NCI-H1092 treated with DMSO at 0.1 percent for 48 hours (cell line): ENCODE measurements around the gene SPATA24.
"Not testable (repeated sequence)": the region's sequence is repeated elsewhere in the genome, so short reads cannot be mapped to it uniquely, and the experiment has no call there.

Experiments
- DNase-seq: peaks from one replicate; lab custom pipeline; 2025; lab: John Stamatoyannopoulos, UW

Gene SPATA24

DNA sequence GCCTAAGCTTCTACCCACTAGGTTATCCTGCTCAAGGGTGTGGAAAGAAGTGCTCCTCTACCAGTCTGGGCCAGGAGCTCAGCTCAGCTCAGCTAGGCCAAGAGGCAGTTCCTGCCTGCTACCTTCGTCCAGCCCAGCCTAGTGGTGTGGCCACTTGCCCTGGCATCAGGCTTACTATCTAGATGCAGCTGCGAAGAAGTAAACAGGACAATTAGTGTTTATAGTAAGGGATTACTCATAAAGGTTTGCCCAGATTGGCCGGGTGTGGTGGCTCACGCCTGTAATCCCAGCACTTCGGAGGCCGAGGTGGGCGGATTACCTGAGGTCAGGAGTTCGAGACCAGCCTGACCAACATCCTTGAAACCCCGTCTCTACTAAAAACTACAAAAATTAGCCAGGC is 12.8 kb upstream of the SPATA24 start:
- no peak for DNase-seq

DNA sequence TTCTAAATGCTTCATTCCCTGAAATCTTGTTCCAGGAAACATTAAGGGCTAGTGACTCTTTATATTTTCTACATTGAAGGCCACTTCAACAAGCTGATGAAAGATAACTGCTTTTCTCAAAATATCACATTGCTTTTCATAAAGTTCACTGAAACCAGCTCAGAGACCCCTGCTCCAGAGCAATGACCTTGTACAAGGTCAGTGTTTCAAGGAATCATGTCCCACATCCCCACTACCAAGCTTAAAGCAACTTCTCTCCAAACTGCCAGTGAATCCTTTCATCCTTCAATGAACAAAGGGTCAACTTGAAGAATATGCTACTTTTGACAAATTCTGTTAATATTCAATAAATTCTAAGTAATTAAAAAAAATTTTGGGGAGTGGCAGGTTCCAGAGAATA is 12.0 kb upstream of the SPATA24 start:
- DNase-seq: no peak

DNA sequence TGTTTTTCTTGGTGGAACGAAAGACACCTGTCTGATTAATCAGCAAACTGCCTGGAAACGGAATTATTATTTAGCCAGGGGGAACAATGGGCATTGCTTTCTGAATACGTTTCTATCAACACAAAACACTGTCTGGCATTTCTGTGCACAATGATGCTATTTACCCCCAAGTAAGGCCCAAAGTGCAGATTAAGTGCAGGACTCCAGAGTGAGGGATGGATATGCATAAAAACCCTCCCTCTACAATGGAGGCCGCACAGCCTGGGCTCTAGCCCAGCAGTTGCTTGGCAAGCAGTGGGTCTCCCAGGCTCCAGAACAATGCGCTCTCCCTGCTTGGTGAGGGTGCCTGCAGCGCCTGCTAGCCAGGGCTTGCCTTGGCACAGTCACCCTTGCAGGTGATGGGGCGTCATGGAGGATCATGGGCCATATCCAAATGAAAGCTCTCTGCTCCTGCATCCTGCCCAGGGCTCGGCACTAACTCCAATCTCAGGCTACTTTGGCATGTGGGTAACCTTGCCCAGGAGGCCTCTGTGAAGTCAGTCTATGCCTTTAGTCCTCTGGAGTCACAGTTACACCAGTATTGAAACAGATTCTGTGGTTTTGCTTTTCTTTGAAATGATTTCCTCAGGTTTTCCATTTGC is 11.5 kb upstream of the SPATA24 start:
- no peak for DNase-seq

DNA sequence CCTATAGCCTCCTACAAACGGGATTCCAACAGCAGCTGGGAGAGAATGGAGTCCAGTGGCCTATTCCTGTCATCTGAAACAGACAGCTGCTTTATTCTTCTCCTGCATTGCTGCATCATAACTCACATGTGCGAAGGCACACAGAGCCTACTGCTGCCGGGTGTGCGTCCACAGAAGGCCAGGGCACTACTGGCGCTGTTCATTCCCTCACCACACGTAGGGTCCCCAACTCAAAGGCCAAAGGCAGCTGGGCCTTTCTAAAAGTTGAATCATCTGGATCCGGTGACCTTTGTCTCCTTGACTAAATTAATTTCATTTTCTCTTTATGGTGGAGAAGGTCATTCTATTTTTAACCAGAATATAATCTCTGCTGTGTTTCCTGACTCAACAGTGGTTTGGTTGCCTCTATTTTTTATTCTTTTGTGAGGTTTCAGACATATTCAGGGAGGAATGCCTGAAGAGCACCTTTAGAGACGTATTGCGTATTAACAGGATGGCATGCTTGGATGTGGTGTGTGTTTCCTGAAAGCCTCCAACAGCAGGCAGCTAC is 10.8 kb upstream of the SPATA24 start:
- DNase-seq: no peak

DNA sequence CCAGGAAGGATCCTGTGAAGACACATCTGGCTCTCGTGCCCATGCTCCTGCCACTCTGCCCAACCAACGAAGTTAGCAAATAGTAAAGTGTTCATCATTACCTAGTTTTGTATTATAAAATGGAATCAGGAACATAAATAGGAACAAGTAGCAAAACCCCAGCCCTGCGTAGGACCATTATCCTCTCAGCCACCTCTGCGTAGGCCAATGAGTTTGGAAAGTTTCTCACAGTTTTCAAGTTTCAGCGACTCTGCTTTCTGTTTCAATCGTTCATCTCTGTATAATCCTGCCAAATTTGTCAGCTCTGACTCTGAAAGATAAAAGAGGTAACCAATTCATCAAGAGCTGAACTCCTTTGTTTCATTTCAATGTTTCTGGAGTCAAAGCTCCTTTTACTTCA is 10.1 kb upstream of the SPATA24 start:
- DNase-seq: no peak

DNA sequence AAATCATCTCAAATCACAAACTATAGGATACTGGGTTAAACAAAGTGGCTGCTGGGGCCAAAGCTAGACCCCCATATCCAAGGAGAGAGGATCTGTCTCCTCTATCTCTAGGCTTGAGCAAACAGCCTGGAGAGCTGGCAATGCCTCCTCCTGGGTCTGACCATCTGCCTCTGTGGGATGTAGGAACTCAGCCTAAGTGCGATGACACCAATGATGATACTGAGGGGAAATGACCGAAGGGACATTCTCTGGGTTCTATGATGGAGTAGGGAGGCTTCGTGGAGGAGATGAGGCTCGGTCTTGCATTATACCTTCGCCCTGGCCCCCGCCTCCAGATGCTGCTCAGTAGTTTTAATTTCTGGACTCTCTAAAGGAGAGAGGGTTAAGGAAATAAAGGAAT is 9.3 kb upstream of the SPATA24 start:
- DNase-seq: no peak

DNA sequence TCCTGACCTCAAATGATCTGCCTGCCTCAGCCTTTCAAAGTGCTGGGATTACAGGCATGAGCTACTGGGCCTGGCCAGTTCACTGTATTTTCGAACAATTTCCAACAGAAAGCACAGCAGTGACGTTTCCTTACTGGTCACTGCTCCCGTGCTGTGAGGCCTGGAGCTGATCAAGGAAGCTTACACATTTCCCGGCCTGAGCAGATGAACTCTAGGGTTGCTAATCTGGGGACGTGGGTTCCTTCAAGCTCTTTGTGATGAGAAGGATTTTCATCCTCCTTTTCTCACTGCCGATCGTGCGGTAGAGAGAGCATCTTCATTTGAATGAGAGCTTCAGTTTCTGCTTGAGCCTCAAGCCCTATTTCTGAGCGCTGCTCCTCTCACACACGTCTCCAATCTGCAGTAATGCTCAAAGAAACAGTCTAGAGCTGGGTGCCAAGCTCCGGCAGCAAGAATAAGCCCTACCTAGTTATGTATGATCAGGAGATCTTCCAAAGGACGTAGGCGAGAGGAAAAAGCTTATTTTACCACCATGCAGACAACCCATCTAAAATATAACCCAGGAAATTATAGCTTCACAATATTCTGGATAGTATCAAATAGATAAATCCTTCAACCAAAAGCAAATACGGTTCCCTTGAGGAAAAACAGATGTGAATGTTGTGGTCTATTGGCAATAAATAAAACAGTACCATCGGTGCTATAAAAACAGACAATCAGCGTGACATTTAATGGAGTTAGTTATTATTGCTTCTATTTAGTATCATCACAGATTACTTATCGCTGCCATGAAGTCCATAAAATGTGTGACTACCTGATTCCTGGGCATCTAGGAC is 7.3 kb upstream of the SPATA24 start:
- no peak for DNase-seq

DNA sequence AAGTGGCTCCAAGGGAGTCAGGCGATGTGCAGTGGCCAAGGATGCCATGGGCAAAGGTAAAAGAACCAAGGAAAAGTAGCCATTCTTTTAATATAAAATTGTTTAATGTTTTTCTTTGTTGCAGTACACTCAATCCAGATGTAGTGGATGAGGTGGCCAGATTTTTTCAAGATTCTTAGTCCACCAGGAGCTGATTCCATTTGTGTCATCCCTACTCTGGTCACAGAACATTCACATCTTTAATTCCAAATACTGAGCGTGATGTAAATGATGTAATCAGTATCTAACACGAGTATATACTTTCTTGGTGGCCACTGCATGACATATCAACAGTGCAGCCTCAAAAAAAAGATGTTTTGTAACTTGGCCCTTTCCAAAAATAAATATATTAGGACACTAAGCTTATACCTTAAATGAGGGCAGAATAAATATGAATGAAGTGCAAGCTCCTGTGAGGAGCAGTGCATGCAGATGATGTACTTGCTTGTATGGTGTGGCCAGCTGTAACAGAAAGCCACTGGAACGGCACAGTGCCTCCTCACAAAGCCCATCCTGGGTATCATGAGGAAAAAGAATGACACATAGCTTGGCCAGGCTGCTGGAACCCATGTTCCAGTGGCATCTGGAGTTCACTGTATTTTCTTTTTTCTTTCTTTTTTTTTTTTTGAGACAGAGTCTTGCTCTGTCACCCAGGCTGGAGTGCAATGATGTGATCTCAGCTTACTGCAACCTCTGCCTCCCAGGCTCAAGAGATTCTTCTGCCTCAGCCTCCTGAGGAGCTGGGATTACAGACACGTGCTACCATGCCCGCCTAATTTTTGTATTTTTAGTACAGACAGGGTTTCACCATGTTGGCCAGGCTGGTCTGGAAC is 6.5 kb upstream of the SPATA24 start:
- DNase-seq: no peak

DNA sequence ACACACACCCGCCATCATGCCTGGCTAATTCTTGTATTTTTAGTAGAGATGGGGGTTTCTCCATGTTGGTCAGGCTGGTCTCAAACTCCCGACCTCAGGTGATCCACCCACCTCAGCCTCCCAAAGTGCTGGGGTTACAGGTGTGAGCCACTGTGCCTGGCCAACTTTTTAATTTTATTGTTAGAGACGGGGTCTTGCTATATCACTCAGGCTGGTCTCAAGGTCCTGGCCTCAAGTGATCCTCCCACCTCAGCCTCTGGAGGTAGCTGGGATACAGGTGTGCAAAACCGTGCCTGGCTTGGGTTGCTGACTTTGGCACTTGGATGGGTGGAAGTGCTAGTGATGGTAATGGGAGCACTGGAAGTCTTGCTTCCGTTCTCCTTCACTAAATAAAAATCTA is 5.2 kb upstream of the SPATA24 start:
- not testable (repeated sequence) for DNase-seq

DNA sequence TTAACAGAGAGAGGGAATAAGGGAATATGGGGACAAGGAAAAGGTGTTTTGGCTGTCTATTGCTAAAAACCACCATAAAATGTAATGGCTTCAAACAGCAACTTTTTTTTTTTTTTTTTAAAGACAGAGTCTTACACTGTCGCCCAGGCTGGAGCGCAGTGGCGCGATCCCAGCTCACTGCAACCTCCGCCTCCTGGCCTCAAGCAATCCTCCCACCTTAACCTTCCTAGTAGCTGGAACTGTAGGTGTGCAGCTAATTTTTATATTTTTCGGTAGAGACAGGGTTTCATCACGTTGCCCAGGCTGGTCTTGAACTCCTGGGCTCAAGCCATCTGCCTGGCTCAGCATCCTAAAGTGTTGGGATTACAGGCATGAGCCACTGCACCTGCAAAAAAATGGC is 4.3 kb upstream of the SPATA24 start:
- DNase-seq: no peak

DNA sequence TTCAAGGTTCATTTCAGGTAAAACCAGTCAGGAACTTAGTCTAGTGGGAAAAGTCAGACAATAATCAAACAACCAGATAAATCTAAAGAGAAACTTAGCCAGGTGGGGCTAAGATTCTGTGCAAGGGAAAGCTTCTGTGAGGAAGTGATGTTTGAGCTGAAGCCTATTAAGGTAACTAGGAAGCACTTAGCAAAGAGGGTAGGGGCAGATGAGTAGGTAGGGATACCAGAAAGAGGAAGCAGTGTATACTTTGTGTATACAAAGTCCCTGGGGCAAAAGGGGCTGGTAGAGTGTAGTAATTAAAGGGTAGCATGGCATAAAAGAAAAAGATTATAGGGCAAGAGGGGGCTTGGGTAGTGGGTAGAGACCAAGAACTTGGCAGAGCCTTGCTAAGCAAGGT is 3.6 kb upstream of the SPATA24 start:
- DNase-seq: no peak

DNA sequence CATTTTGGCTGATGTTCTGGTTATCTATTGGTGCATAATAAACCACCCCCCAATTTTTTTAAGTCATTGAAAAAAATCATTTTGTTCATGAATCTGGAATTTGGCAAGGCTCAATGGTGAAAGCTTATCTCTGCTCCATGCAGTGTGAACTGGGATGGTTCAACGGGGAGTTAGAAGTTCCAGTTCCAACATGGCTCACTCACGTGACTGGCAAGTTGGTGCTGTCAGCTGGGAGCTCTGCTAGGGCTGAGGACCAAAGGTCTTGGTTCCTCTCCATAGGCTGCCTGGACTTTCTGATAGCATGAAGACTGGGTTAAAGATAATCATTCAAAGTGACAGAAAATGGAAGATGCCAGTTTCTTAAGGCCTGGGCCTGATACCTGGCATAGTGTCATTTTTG is 3.1 kb upstream of the SPATA24 start:
- DNase-seq: no peak

DNA sequence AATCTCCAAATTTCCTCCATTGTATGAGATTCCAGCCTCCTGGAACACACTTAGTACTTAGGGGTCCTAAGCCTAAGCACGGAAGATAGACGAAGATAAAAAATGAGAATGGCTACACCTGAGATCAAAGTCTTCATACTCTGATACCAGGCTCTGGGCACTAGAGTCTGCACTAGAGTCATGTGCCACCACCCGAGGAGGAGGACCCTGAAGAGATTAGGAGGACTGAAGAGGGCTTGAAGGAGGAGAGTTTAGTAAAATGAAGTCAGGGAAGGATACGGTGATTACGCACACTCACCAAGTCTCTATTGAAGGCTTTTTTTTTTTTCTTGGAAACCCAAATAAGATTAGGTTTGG is 573 bp upstream of the SPATA24 start:
- DNase-seq: no peak

DNA sequence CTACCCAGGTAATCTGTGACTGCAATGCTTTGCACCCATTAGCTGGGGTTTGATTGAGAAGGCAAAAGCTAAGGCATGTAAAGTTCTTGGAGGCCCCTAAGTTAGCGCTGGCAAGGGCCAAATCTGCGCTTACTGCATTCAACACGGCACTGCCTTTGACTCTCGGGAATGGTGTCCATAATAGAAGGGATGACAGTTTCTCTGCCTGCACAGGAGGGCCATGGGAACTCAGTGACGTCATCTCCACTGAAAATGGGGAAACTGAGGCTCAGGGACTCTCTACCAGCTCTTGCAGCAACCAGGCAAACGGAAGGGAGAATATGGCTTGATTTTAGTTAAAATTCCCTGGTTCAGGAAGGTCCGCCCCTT is 487 bp downstream of the SPATA24 start:
- no peak for DNase-seq

DNA sequence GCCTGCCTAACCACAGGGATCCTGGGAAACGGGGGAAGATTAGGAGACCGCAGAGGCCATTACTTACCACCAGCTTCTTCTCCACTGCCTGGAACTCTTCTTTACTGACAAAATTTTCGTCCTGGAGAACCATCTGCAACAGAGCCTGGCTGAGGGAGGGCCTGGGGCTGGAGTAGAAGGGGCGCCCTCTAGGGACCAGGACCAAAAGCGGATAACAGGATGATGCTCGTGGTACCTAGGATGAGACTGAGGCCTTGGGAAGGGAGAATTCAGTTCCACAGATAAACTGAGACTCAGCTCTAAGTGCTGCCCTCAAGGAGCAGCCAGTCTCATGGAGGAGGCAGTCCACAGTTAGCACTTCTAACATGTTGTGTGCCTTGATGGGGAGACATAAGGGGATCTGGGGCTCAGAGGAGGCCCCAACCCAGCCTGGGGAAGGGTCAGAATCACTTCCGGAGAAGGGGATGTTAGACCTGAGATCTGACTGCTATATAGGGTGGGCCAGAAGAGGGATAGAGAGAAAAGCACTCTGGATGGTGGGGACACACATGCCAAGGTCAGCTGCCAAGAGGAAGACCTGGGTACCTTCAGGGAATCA is 1.2 kb downstream of the SPATA24 start:
- DNase-seq: no peak

DNA sequence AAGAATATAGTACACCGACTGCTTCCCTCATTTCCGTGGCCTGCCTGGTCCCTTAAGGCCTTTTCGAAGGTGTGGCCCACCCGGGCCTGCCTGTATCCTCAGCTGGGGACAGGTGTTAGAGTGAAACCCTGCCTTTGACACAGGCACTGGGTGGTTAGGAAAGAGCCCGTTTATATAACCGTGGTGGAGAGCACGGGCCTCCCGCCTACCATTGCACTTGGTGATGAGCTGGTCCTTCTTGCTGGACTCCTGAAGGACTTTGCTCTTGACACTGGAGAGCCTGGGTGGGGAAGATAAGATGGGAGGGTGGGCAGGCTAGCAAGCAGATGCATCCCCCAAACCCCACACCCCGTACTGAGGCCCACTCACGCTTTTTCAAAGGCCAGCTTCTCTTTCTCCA is 2.3 kb downstream of the SPATA24 start:
- DNase-seq: no peak

DNA sequence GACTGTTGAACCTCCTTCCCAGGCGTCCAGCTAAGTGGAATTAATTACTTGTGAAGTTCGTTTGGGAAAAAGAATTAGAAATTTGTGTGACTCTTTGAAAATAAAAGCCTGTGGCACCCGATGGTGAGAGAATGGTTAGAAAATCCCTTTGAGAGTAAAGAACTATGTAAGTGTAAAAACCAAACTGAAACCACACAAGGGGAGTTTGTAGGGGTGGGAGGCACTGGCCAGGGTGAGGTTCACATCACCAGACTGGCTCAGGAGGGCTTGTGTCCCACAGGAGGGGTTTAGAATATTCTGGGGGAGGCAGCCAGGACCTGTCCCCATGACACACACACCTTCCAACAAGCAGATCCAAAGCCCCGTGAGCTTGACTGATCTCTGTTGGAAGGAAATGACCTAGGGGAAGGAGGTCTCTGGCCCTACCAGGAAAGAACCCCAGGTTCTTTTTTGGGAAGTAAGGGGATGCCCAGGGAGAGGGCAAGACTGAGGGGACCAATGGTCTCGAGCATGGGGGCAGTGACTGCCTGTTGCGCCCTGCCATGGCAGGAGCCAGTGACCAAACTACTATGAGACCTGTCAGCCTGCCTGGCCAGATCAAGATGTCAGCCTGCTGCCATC is 4.3 kb downstream of the SPATA24 start:
- DNase-seq: no peak

DNA sequence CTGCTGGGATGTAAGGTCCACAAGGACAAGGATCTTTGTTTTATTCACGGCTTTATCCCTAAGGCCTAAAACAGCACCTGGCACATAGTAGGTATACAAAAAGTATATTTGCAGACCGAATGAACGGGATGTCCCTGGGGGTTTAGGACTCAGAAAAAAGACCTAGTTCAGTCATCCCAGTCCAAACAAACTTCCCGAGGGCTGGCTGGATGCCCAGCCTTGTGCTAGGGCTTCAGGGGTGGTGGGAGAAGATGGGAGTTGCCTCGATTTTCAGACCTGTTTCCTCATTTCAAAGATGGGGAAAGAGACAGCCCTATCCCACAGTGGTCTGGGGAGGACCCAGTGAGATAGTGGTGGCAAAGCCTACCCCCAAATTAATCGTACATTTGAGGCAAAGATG is 6.0 kb downstream of the SPATA24 start:
- no peak for DNase-seq

DNA sequence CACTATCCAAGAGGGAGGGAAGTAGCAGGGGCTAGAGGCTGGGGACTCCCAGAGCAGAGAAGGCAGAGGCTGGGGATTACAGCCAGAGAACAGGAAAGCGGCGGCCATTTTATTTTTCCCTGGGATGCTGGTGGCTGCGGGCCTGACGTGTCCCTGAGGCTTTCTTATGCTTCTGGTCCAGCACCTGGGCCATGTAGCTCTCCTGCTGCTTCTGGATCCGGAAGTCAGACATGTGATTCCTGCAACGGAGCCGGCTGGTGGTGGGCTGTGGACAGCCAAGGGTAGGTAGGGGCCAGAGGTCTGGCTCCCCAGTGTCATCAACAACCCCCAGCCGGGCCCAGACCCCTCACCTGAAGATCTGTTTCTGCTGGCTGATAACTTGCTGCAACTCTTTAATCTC is 7.2 kb downstream of the SPATA24 start:
- DNase-seq: no peak

DNA sequence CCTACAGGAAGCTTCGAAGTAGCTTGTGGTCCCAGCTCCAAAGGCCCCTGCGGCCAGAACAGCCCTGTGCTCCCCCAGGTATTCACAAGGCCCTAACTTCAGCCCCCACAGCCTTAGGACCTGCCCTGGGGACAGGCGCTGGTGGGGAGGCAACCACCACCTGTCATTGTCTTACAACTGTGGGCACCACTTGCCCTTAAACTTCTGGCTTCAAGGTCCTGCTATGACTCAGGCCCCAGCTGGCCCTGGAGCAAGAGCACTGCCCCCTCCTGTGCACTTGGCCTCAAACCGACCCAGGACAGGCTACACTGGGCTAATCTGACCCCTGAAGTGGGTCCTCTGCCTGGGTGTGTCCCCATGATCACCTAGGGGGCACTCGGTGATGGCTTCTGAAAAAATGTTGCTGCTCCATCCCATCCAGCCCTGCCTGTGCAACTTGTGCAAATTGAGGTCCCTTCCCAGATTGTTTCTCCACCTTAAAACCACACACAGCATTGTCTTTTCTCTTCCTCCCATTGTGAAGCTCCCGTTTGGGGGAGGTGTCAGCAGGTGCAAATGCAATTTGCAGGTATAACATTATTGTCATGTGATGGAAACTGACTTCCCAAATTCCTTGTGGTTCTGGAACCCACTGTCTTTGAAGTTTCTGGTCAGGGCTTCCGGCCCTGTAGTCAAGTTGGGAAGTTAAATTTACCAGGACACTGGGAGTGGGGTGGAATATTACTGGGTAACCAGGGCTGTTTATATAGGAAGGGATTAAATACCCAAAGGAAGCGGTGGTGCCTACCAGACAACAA is 7.8 kb downstream of the SPATA24 start:
- DNase-seq: no peak
